Spleen (tissue), 11 donors: ENCODE measurements around the gene C1QL4. TPM values are rescaled to one million over a fixed set of nuclear protein-coding genes. Genes with fewer than 3 reads are reported as not detected.

ENCODE experiments used
- DNase-seq: peaks from one replicate; pipeline ENCODE4 v3.0.0-alpha.2; 2020
- H3K27ac ChIP-seq, 8 donors: fragments of 200-600 bp; sonication (generic) in 7 of 8; 1 replicate in 4 of 8; 2 replicates in 4 of 8; pipeline versions ENCODE4 v1.5.0 to v1.8.0; 2016 to 2021; ENCODE audit warnings: inconsistent platforms in 4 of 8, mild to moderate bottlenecking in 4 of 8, moderate library complexity in 1 of 8
- H3K27me3 ChIP-seq, 7 donors: fragments of 200-600 bp; sonication (generic) in 6 of 7; replicated peaks in 1 of 7; 1 replicate in 4 of 7; 2 replicates in 3 of 7; pipeline versions ENCODE4 v1.5.0 to v1.8.0; 2016 to 2021; ENCODE audit warnings: inconsistent platforms in 3 of 7, mild to moderate bottlenecking in 1 of 7
- H3K36me3 ChIP-seq, 6 donors: fragments of 200-600 bp; sonication (generic) in 5 of 6; 1 replicate in 4 of 6; 2 replicates in 2 of 6; pipeline versions ENCODE4 v1.5.0 to v1.8.0; 2016 to 2021; ENCODE audit warnings: inconsistent platforms in 2 of 6
- H3K4me1 ChIP-seq, 6 donors: fragments of 200-600 bp; sonication (generic) in 5 of 6; 1 replicate in 3 of 6; 2 replicates in 3 of 6; pipeline versions ENCODE4 v1.5.0 to v1.8.0; 2016 to 2021; ENCODE audit warnings: inconsistent platforms in 3 of 6
- H3K4me3 ChIP-seq, 8 donors: fragments of 200-600 bp; sonication (generic) in 7 of 8; 1 replicate in 4 of 8; 2 replicates in 4 of 8; pipeline versions ENCODE4 v1.5.0 to v1.8.0; 2016 to 2021; ENCODE audit warnings: inconsistent platforms in 4 of 8, mild to moderate bottlenecking in 4 of 8, moderate library complexity in 2 of 8
- H3K9me3 ChIP-seq, 8 donors: fragments of 200-600 bp; sonication (generic) in 7 of 8; 1 replicate in 4 of 8; 2 replicates in 4 of 8; pipeline versions ENCODE4 v1.5.0 to v1.8.0; 2016 to 2021; ENCODE audit warnings: inconsistent platforms in 4 of 8
- CTCF ChIP-seq, 11 experiments: fragments of 200-600 bp in 7 of 11; fragments of 450-650 bp in 4 of 11; sonication (generic) in 4 of 11; IDR thresholded peaks in 8 of 11; conservative IDR thresholded peaks in 3 of 11; 1 replicate in 7 of 11; 2 replicates in 4 of 11; pipeline versions ENCODE4 v1.4.0 to v1.8.0; 2016 to 2021; ENCODE audit warnings: antibody characterized with exemption in 11 of 11, inconsistent platforms in 4 of 11, mild to moderate bottlenecking in 1 of 11
- POLR2A ChIP-seq, 3 donors: fragments of 450-650 bp; IDR thresholded peaks; one replicate each; pipeline ENCODE4 v1.5.1; 2017; ENCODE audit warnings: antibody characterized with exemption in 3 of 3, mild to moderate bottlenecking in 1 of 3
- POLR2AphosphoS5 ChIP-seq, 3 donors: sonication (generic); formaldehyde crosslinking; IDR thresholded peaks; one replicate each; pipeline ENCODE4 v1.5.1; 2017; ENCODE audit warnings: antibody characterized with exemption in 3 of 3
- WGBS, 5 donors: extraction: QIAGEN DNeasy Blood & Tissue Kit in 3 of 5; methylation state at CpG; one replicate each; pipeline versions ENCODE4 v1.1.5 to v1.1.7; 2013 to 2018; 5-methylcytosine and 5-hydroxymethylcytosine counted together
- intact Hi-C: fragments of 100-400 bp; cut with DNase I; formaldehyde crosslinking; loops from one replicate; pipeline ENCODE4 v1.15.0; 2023; ENCODE audit warnings: low total_unique reads
- polyA plus RNA-seq, 3 donors: library from polyadenylated mRNA; stranded (reverse); fragments of 200-250 nt; gene quantifications; one replicate each; pipeline ENCODE4 v1.2.1, GENCODE V29; 2013
- total RNA-seq, 7 donors: library from RNA; depleted of rRNA in 3 of 7; stranded (reverse); fragments of >200 nt in 3 of 7; fragmentation: NEBNext Ultra II Directional in 4 of 7; extraction: Animal tissue kit (Norgen Biotek cat#: 25700) in 4 of 7; gene quantifications; one replicate each; pipeline versions ENCODE4 v1.1.0 to v1.2.1, GENCODE V29; 2016 to 2021
- donor health status: healthy with polysubstance abuse.
- donor health status: DM: no; HTN: no; CAD: no; lungs with moderate emphysema.
- donor health status: DM: no; HTN: no; CAD: no.
- donor health status: Bipolar disorder and iron deficiency.
- donor health status: healthy.
- donor health status: DM: no; HTN: no; CAD: no.
- donor health status: DM: yes; HTN: yes; CAD: no.

C1QL4 gene
- total and polyA plus RNA-seq, 10 donors = not detected

DNA sequence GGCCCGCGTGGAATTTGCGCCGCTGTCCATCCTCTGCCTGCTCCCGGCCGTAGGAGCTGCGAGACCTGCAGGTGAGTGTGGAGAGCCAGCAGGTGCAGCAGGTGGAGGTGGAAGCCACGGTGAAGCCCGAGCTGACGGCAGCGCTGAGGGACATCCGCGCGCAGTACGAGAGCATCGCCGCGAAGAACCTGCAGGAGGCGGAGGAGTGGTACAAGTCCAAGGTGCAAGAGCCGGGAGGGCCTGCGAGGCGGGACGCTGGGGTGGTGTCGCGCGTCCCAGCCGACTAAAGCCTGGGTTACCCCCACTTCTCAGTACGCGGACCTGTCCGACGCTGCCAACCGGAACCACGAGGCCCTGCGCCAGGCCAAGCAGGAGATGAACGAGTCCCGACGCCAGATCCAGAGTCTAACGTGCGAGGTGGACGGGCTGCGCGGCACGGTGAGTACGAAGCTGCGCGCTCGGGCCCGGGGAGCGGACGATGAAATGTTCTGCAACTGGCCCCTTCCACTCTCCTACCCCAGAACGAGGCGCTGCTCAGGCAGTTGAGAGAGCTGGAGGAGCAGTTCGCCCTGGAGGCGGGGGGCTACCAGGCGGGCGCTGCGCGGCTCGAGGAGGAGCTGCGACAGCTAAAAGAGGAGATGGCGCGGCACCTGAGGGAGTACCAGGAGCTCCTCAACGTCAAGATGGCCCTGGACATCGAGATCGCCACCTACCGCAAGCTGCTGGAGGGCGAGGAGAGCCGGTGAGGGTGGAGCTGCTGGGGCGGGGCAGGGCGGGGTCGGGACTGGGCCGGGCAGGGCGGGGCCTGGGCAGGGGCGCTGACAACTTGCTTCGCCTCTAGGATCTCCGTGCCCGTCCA is 39.9 kb downstream of the C1QL4 start:
- Histone ChIP-seq H3K4me1 (peaks cover 10 to 50% (median 34%) of the 10 kb centered on the region in 6 donors), H3K27ac (no peak overlapping the region), H3K4me3 (peak overlapping the region; percentile 13 to 62 (median 24)), H3K9me3 (no peaks in the 10 kb centered on the region), H3K36me3 (no peaks in the 10 kb centered on the region), H3K27me3 (peaks cover 17 to 89% (median 50%) of the 10 kb centered on the region in 7 donors)
- peak; percentile 74 for DNase-seq
- WGBS, 5 donors = 4 to 6% (median 4%) methylated on average over 55 to 77 of the region's 77 CpGs
- TF ChIP-seq POLR2A (IDR thresholded peaks at IDR 0.05) = no peak
- TF ChIP-seq CTCF (IDR thresholded peaks at IDR 0.05 in 8 of 11, conservative IDR thresholded peaks at IDR 0.05 in 3 of 11) = peak in 4 of 11 experiments; percentile 5 to 44 (median 24)
- intact Hi-C loops = no loop called here

GRCh38 chr12:49296034-49296835 is 40.8 kb downstream of the C1QL4 start:
- Histone ChIP-seq H3K27me3 (peaks cover 17 to 90% (median 50%) of the 10 kb centered on the region in 7 donors), H3K36me3 (no peaks in the 10 kb centered on the region), H3K4me1 (peaks cover 10 to 50% (median 34%) of the 10 kb centered on the region in 6 donors), H3K4me3 (peak overlapping the region in 7 of 8 donors; percentile 18 to 62 (median 25)), H3K27ac (no peak overlapping the region), H3K9me3 (no peaks in the 10 kb centered on the region)
- intact Hi-C loops = no loop called here
- whole genome bisulfite sequencing, 5 donors = 17 to 25% (median 20%) methylated on average over 37 to 54 of the region's 54 CpGs
- TF ChIP-seq POLR2AphosphoS5 (IDR thresholded peaks at IDR 0.05) (no peak), CTCF (IDR thresholded peaks at IDR 0.05 in 8 of 11, conservative IDR thresholded peaks at IDR 0.05 in 3 of 11) (peak in 10 of 11 experiments; percentile 11 to 80 (median 61))
- peak; percentile 86 for DNase-seq

- TF ChIP-seq CTCF (IDR thresholded peaks at IDR 0.05 in 8 of 11, conservative IDR thresholded peaks at IDR 0.05 in 3 of 11) (no peak), POLR2A (IDR thresholded peaks at IDR 0.05) (no peak), POLR2AphosphoS5 (IDR thresholded peaks at IDR 0.05) (no peak)
- H3K4me1 ChIP-seq = peaks cover 10 to 50% (median 34%) of the 10 kb centered on the region in 6 donors
- H3K27ac ChIP-seq = no peak within 1 kb of the TSS
- H3K4me3 ChIP-seq = peak within 1 kb of the TSS in 2 of 8 donors; percentile 5 to 25
- H3K27me3 ChIP-seq = peaks cover 17 to 84% (median 50%) of the 10 kb centered on the region in 7 donors
- intact Hi-C loops = no loop called here
- H3K9me3 ChIP-seq = no peaks in the 10 kb centered on the region
- DNase-seq = peak; percentile 72
- no peaks in the 10 kb centered on the region for H3K36me3 ChIP-seq
- 7 to 16% (median 11%) methylated on average over 54 to 82 of the region's 82 CpGs for WGBS, 5 donors
Measured at GRCh38 chr12:49295082-49295936, 41.7 kb downstream of the C1QL4 start, which contains the start of gene PRPH. PRPH (plus strand) TSS chr12:49295147; CDS start chr12:49295201, 54 bp downstream.
